Mesendoderm (in vitro differentiated cells): Measurements from ENCODE around the gene OR5D14.

Experiments used
- DNase-seq: peaks from one replicate; pipeline ENCODE4 v3.0.0; 2013
- H2AK5ac ChIP-seq: 2 replicates; pipeline ENCODE4 v1.6.1; 2013; ENCODE audit warnings: low read length, inconsistent platforms
- H2BK120ac ChIP-seq: 2 replicates; pipeline ENCODE4 v1.6.1; 2013; ENCODE audit warnings: low read depth, mild to moderate bottlenecking, low read length, moderate library complexity, mixed read lengths
- H2BK15ac ChIP-seq: replicated peaks from 2 replicates; pipeline ENCODE4 v1.6.1; 2013; ENCODE audit warnings: low read depth, mild to moderate bottlenecking, moderate library complexity
- H2BK5ac ChIP-seq: 2 replicates; pipeline ENCODE4 v1.6.1; 2013; ENCODE audit warnings: low read length, inconsistent platforms
- H3K18ac ChIP-seq: 2 replicates; pipeline ENCODE4 v1.6.1; 2013; ENCODE audit warnings: mild to moderate bottlenecking, low read length, mixed read lengths
- H3K23ac ChIP-seq: one replicate; pipeline ENCODE4 v1.6.1; 2013; ENCODE audit warnings: low read length
- H3K27ac ChIP-seq: 2 replicates; pipeline ENCODE4 v1.5.1; 2013; ENCODE audit warnings: low read depth, mild to moderate bottlenecking, inconsistent platforms, low read length, moderate library complexity
- H3K27me3 ChIP-seq: 2 replicates; pipeline ENCODE4 v1.6.1; 2013; ENCODE audit warnings: low read length, control low read depth, mild to moderate bottlenecking, inconsistent platforms; ENCODE audit not compliant: insufficient read depth, poor library complexity
- H3K36me3 ChIP-seq: 2 replicates; pipeline ENCODE4 v1.6.1; 2013; ENCODE audit warnings: low read length, inconsistent platforms; ENCODE audit not compliant: control insufficient read depth, insufficient read depth
- H3K4ac ChIP-seq: one replicate; pipeline ENCODE4 v1.6.1; 2013; ENCODE audit warnings: low read depth, mild to moderate bottlenecking, low read length, moderate library complexity
- H3K4me1 ChIP-seq: 2 replicates; pipeline ENCODE4 v1.6.1; 2013; ENCODE audit warnings: low read depth, low read length, inconsistent platforms; ENCODE audit not compliant: control insufficient read depth
- H3K4me2 ChIP-seq: 2 replicates; pipeline ENCODE4 v1.6.1; 2013; ENCODE audit warnings: low read length
- H3K4me3 ChIP-seq: 2 replicates; pipeline ENCODE4 v1.5.1; 2013; ENCODE audit warnings: mild to moderate bottlenecking, low read length
- H3K56ac ChIP-seq: one replicate; pipeline ENCODE4 v1.6.1; 2013; ENCODE audit warnings: low read length
- H3K79me1 ChIP-seq: 2 replicates; pipeline ENCODE4 v1.6.1; 2013; ENCODE audit warnings: low read length, inconsistent platforms
- H3K79me2 ChIP-seq: 2 replicates; pipeline ENCODE4 v1.6.1; 2013; ENCODE audit warnings: mild to moderate bottlenecking, low read length; ENCODE audit not compliant: control insufficient read depth, insufficient read depth
- H3K9ac ChIP-seq: 2 replicates; pipeline ENCODE4 v1.6.1; 2013; ENCODE audit warnings: low read length, inconsistent platforms
- H4K5ac ChIP-seq: one replicate; pipeline ENCODE4 v1.6.1; 2013; ENCODE audit warnings: low read length
- H4K8ac ChIP-seq: one replicate; pipeline ENCODE4 v1.6.1; 2013; ENCODE audit warnings: low read depth, mild to moderate bottlenecking, control low read depth, low read length, moderate library complexity
- WGBS: extraction: QIAGEN DNeasy Blood & Tissue Kit; methylation state at CpG from one replicate; pipeline ENCODE4 v1.1.7; 2013; ENCODE audit warnings: low lambda C conversion rate, missing lambda C conversion rate; ENCODE audit not compliant: insufficient coverage; ENCODE audit errors: extremely low coverage; 5-methylcytosine and 5-hydroxymethylcytosine counted together

OR5D14 gene

GRCh38 chr11:55819330-55819729 is 24.0 kb downstream of the OR5D14 start, which contains the start of gene OR5D18:
TSS of gene OR5D18 (plus strand) at chr11:55819630. CDS start at chr11:55819630, 0 bp downstream.
- H3K27ac ChIP-seq = no peak within 1 kb of the TSS
- H3K36me3 ChIP-seq = no peaks in the 10 kb centered on the region
- no peaks in the 10 kb centered on the region for H3K4me1 ChIP-seq
- H3K56ac ChIP-seq = no peak within 1 kb of the TSS
- no peak within 1 kb of the TSS for H4K5ac ChIP-seq
- H3K79me1 ChIP-seq = no peaks in the 10 kb centered on the region
- H2BK15ac ChIP-seq = no peak within 1 kb of the TSS
- H3K4me2 ChIP-seq = no peak within 1 kb of the TSS
- H3K4ac ChIP-seq = no peak within 1 kb of the TSS
- no peak within 1 kb of the TSS for H3K4me3 ChIP-seq
- H2BK5ac ChIP-seq = no peak within 1 kb of the TSS
- H3K18ac ChIP-seq = no peak within 1 kb of the TSS
- H4K8ac ChIP-seq = no peak within 1 kb of the TSS
- H3K9ac ChIP-seq = no peak within 1 kb of the TSS
- H3K27me3 ChIP-seq = no peaks in the 10 kb centered on the region
- no peaks in the 10 kb centered on the region for H3K79me2 ChIP-seq
- no peak within 1 kb of the TSS for H2BK120ac ChIP-seq
- no peak within 1 kb of the TSS for H2AK5ac ChIP-seq
- whole genome bisulfite sequencing = no CpG with 5 or more reads among the region's 5 CpGs
- H3K23ac ChIP-seq = no peak within 1 kb of the TSS
- no peak for DNase-seq

DNA sequence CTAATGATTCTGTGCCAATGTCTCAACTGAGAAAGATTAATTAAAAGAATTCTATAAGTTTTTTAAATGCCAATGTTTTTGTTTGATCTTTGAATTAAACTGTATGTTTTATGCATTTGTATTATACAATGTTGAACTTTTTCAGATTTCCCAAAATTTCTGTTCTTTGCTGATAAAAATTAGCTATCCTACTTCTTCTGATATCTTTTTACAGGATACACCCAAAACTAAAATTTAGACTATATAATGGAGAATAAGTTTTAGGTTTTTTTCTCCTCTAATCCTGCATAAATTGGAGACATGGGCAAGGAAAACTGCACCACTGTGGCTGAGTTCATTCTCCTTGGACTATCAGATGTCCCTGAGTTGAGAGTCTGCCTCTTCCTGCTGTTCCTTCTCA is 31.6 kb downstream of the OR5D14 start, which contains the start of gene OR5L2:
Gene OR5L2, plus strand, starts transcription at position 301 of the 400 bp plus-strand sequence. Its CDS starts 0 bp downstream, at position 301.
- Histone ChIP-seq H3K9ac (no peak within 1 kb of the TSS), H3K27ac (no peak within 1 kb of the TSS), H2BK15ac (no peak within 1 kb of the TSS), H3K27me3 (no peaks in the 10 kb centered on the region), H3K56ac (no peak within 1 kb of the TSS), H3K4me3 (no peak within 1 kb of the TSS), H3K18ac (no peak within 1 kb of the TSS), H3K23ac (no peak within 1 kb of the TSS), H2BK5ac (no peak within 1 kb of the TSS), H3K4ac (no peak within 1 kb of the TSS), H3K4me1 (no peaks in the 10 kb centered on the region), H3K4me2 (no peak within 1 kb of the TSS), H2BK120ac (no peak within 1 kb of the TSS), H2AK5ac (no peak within 1 kb of the TSS), H3K36me3 (no peaks in the 10 kb centered on the region), H4K8ac (no peak within 1 kb of the TSS), H3K79me2 (no peaks in the 10 kb centered on the region), H3K79me1 (no peaks in the 10 kb centered on the region), H4K5ac (no peak within 1 kb of the TSS)
- no peak for DNase-seq

GRCh38 chr11:55838452-55838851 is 43.1 kb downstream of the OR5D14 start, which contains the start of gene OR5D16:
TSS of gene OR5D16 (plus strand) at chr11:55838752. CDS start at chr11:55838752, 0 bp downstream.
- Histone ChIP-seq H3K4ac (no peak within 1 kb of the TSS), H3K36me3 (no peaks in the 10 kb centered on the region), H3K4me2 (no peak within 1 kb of the TSS), H4K8ac (no peak within 1 kb of the TSS), H4K5ac (no peak within 1 kb of the TSS), H2BK5ac (no peak within 1 kb of the TSS), H3K56ac (no peak within 1 kb of the TSS), H3K4me1 (no peaks in the 10 kb centered on the region), H3K4me3 (no peak within 1 kb of the TSS), H3K27me3 (no peaks in the 10 kb centered on the region), H2AK5ac (no peak within 1 kb of the TSS), H3K79me1 (no peaks in the 10 kb centered on the region), H2BK15ac (no peak within 1 kb of the TSS), H3K18ac (no peak within 1 kb of the TSS), H3K9ac (no peak within 1 kb of the TSS), H2BK120ac (no peak within 1 kb of the TSS), H3K27ac (no peak within 1 kb of the TSS), H3K79me2 (no peaks in the 10 kb centered on the region), H3K23ac (no peak within 1 kb of the TSS)
- no CpG with 5 or more reads among the region's 3 CpGs for WGBS
- no peak for DNase-seq
